ENCODE data around the gene RUNX3.

The RUNX3 gene

GRCh38 chr1:24928689-24929397 lies 1.2 kb downstream of the RUNX3 start:
- no peak for DNase-seq (ENCODE audit: low spot score)

DNA sequence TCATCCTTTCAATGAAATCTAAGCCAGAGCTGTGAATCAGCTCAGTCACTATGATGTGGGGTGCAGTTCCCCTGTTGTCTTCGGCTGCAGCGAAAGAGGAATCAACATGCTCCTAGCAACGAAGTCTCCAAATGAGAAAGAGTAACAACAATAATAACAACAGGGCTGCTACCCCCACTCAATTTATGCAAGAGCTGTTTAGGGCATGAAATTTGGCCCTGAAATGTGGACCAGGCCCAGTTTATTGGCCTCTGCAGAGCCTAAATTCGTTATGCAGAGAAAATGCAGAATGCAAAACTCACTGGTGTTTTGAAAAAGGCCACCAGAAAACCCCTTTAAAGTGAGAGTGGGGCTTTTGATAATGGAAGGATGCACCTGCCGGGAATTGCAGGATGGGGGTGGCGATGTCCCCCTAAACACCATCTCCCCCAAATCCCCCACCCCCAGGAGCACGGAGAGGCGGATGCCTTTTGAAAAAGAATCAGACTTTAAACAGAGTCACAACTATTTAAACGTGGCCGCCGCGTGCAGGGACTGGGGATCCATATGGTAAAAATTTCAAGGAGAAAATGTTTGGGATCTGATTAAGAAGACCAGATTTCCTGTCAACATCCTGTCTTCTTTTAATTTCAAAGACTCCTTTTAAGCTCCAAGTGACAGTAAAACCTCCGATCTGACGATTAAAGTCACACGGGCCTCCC lies 1.9 kb downstream of the RUNX3 start:
- DNase-seq (ENCODE audit: low spot score) = no peak

GRCh38 chr1:24927473-24927872 lies 2.6 kb downstream of the RUNX3 start:
- no peak for DNase-seq (ENCODE audit: low spot score)

GRCh38 chr1:24926563-24927249 lies 3.4 kb downstream of the RUNX3 start:
- peak; percentile 41 for DNase-seq (ENCODE audit: low spot score)

- no peak for DNase-seq (ENCODE audit: low spot score)
Observed at GRCh38 chr1:24925963-24926362, 4.1 kb downstream of the RUNX3 start.

- no peak for DNase-seq (ENCODE audit: low spot score)
Observed at GRCh38 chr1:24925082-24925779, 4.8 kb downstream of the RUNX3 start.

GRCh38 chr1:24923485-24924113 lies 6.5 kb downstream of the RUNX3 start:
- DNase-seq (ENCODE audit: low spot score) = no peak

DNA sequence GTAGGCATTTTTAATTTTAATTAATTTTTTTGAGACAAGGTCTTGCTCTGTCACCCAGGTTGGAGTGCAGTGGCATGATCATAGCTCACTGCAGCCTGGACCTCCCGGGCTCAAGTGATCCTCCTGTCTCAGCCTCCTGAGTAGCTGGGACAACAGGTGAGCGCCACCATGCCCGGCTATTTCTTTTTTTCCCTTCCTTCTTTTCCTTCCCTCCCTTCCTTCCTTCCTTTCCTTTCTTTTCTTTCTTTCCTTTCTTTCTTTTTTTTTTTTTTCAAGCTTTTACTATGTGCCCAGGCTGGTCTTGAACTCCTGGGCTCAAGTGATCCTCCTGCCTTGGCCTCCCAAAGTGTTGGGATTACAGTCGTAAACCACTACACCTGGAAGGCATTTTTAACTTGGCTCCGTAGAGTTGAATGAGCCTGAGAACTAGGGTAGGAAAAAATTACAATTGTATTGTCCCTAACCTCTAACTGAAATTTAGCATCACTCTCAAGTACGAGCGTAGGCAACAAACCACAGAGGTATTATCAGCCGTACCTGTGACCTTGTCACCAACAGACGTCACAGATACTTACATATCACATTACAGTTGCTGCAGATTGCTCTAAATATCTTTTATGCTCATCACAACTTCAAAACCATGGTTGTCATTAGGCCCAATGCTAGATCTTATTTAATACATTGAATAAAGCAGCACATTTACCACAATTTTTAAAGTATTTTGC lies 8.0 kb downstream of the RUNX3 start:
- no peak for DNase-seq (ENCODE audit: low spot score)

- no peak for DNase-seq (ENCODE audit: low spot score)
Observed at GRCh38 chr1:24921412-24921811, 8.7 kb downstream of the RUNX3 start.

- DNase-seq (ENCODE audit: low spot score) = no peak
Observed at GRCh38 chr1:24920533-24920925, 9.5 kb downstream of the RUNX3 start.

GRCh38 chr1:24919791-24920532 lies 10.1 kb downstream of the RUNX3 start:
- no peak for DNase-seq (ENCODE audit: low spot score)

DNA sequence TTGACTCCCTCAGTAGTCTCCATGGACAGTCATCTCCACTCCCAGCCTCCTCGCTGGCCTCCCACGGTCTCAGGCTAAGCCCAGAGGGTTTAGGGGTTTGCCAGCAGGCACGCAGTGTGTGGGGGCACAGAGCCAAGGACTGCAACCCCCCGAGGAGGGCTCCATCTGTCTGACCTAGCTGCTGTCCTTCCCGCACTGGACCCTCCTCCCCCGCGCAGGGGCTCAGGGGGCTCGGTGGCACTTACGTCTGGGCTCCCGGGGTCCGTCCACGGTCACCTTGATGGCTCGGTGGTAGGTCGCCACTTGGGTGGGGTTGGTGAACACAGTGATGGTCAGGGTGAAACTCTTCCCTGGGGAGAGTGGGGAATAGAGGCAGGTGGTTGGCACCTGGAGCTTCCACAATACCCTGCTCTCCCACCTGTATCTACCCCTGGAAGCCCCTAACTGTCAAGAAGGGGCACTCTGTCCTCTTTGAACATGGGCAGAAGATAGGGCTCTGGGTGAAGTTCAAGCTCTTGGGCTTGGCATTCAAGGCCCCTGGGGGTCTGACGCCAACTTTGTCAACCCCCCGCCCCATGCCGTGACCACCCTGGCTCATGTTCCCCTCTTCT lies 11.0 kb downstream of the RUNX3 start:
- no peak for DNase-seq (ENCODE audit: low spot score)

DNA sequence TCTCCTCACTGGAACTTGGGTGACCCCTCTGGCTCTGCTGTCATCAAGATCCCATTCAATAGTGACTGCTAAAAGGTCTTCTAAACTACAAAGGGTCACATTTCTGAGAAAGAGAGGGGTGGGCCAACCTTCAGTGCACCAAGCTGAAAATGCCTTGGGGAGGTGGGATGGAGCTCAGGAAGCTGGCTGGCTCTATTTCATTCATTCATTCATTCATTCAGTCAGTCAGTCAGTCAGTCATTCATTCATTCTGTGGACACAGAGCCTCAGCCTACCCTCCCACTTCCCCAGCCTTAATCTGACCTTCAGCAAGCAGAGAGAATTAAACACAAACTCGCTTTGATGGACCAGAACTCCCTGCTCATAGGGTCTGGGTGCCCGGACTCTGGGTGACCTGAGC lies 11.7 kb downstream of the RUNX3 start:
- no peak for DNase-seq (ENCODE audit: low spot score)

- DNase-seq (ENCODE audit: low spot score) = no peak
Observed at GRCh38 chr1:24917327-24918074, 12.6 kb downstream of the RUNX3 start.

- no peak for DNase-seq (ENCODE audit: low spot score)
Observed at GRCh38 chr1:24915816-24916602, 14.1 kb downstream of the RUNX3 start.

GRCh38 chr1:24914226-24915069 lies 15.6 kb downstream of the RUNX3 start:
- no peak for DNase-seq (ENCODE audit: low spot score)

DNA sequence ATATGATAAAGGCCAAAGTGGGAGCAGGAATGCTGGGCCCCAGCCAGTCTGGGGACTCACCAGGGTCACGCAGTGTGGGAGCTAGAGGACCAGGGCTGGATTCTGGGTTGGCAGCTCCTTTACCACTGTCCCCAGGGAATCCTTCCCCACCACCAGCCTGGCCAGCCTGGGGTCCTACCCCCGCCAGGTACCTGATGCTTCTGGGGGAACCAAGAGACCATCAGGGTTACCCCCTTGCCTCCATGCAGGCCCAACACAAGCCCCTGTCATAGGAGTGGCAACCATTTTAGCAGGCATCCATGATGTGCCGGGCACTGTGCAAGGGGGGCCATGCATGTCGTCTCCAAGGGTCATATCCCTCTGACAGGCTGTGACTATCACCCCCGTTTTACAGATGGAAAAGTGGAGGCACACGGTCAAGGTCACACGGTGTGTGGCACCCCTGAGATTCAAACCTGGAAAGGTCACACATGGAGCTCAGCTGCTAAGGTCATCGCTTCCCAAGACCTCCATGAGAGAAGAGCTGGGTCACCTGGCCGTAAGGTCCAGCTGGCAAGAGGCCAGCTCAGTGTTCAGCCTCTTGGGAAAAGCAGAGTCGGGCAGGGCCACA lies 16.4 kb downstream of the RUNX3 start:
- DNase-seq (ENCODE audit: low spot score) = no peak

Measured in cerebellar cortex (tissue), 1 donor.